ENCODE results near the gene MAVS. TPM values are rescaled to one million over a fixed set of nuclear protein-coding genes. Genes with fewer than 3 reads are reported as not detected.

MAVS gene
- total RNA-seq, 2 experiments from 2014 or later, result 13.6 to 14.7 TPM

DNA sequence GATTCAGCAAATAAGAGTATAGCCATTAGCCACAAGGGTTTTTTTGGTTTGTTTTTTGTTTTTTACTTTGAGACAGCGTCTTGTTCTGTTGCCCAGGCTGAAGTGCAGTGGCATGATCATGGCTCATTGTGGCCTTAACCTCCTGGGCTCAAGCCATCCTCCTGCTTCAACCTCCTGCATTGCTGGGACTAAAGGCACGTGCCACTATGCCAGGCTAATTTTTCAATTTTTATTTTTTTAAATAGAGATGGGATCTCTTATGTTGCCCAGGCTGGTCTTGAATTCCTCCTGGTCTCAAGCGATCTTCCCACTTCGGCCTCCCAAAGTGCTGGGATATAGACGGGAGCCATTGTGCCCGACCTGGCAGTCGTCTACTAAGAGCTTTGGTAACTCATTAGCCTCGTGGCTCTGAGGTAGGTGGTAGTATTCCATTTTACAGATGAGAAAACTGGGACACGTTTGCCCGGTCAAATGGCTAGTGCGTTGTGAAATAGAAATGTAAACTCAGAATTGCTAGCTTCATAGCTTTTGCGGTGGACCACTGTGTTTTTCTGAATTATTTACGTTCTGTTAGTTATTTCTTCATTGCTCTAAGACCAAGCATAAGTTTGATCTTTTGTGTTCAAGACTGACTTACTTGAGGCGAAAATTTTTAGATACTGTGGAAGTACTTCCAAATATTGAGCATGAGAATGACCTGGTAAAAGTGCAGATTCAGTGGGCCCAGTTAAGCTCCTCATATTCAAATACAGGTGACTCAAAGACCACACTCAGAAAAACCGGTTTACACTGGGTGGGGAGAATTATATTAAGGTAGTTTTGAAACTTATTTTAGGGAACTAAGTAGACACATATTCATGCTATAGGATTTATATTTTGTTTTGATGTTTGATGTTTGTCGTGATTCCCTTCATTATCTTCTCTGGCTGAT lies 44.6 kb downstream of the MAVS start:
- Mint-ChIP-seq H3K9me3 (no peaks in the 10 kb centered on the region), H3K4me1 (ENCODE audit: low read depth) (peaks cover 73% of the 10 kb centered on the region), H3K4me3 (peak overlapping the region; percentile 98), H3K27me3 (no peaks in the 10 kb centered on the region), H3K27ac (peak overlapping the region; percentile 94), H3K36me3 (ENCODE audit: low read depth) (peaks cover 54% of the 10 kb centered on the region)
- Histone ChIP-seq H3K4me3 (ENCODE audit: low read length) (peak overlapping the region; percentile 90), H3K36me3 (ENCODE audit: insufficient read depth, low read length) (peaks cover 5% of the 10 kb centered on the region), H3K9me3 (ENCODE audit: control insufficient read depth in 1 of 2, insufficient read depth in 1 of 2, low read length in 2 of 2) (no peaks in the 10 kb centered on the region), H3K4me1 (ENCODE audit: insufficient read depth, low read length) (peaks cover 58% of the 10 kb centered on the region), H3K27ac (ENCODE audit: low read depth in 1 of 2, low read length in 2 of 2) (peak overlapping the region in 1 of 2 donors; percentile 11), H3K27me3 (ENCODE audit: control insufficient read depth in 1 of 2, insufficient read depth in 2 of 2, low read length in 2 of 2) (no peaks in the 10 kb centered on the region)
- ChIA-PET CTCF (interaction anchor here (1.1 to 3.3 kb wide), 4 partner anchors 71 to 194 kb away, joined by 3 to 10 read pairs (median 5); partner anchors contain the start of gene AP5S1), POLR2A (interaction anchor here (0.5 to 1.4 kb wide), 6 partner anchors 7 to 194 kb away, joined by 3 to 5 read pairs (median 3); partner anchors contain the start of gene ADISSP)
- DNase-seq (no peak), ATAC-seq (ENCODE audit: poor library complexity) (no peak)
- TF ChIP-seq, protein P1, sequence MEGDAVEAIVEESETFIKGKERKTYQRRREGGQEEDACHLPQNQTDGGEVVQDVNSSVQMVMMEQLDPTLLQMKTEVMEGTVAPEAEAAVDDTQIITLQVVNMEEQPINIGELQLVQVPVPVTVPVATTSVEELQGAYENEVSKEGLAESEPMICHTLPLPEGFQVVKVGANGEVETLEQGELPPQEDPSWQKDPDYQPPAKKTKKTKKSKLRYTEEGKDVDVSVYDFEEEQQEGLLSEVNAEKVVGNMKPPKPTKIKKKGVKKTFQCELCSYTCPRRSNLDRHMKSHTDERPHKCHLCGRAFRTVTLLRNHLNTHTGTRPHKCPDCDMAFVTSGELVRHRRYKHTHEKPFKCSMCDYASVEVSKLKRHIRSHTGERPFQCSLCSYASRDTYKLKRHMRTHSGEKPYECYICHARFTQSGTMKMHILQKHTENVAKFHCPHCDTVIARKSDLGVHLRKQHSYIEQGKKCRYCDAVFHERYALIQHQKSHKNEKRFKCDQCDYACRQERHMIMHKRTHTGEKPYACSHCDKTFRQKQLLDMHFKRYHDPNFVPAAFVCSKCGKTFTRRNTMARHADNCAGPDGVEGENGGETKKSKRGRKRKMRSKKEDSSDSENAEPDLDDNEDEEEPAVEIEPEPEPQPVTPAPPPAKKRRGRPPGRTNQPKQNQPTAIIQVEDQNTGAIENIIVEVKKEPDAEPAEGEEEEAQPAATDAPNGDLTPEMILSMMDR (IDR thresholded peaks at IDR 0.05), result no peak
- intact Hi-C loops (cut with DNase I, micrococcal nuclease), result loop anchor here (1.0 to 10.0 kb wide), 5 partner anchors 16 to 280 kb away; partner anchors contain the start of gene RNF24 (in 1 of the 2)

DNA sequence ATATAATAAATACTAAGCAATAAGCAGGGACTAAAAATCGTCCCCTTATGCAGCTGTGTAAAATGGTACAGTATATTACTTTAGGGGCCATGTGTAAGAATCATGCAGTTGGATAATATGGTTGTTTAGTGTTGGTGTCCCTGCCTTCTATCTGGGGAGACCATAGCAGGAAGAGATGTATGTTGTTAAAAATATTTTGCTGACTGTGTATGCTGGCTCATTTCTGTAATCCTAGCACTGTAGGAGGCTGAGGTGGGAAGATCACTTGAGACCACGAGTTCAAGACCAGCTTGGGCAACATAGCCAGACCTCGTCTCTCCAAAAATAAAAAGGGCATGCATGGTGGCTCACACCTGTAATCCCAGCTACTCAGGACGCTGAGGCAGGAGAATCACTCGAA lies 48.2 kb downstream of the MAVS start:
- ATAC-seq (ENCODE audit: poor library complexity), result no peak
- Mint-ChIP-seq H3K36me3 (ENCODE audit: low read depth) (peaks cover 41% of the 10 kb centered on the region), H3K4me1 (ENCODE audit: low read depth) (peaks cover 88% of the 10 kb centered on the region), H3K4me3 (peak overlapping the region; percentile 23), H3K9me3 (no peaks in the 10 kb centered on the region), H3K27me3 (no peaks in the 10 kb centered on the region), H3K27ac (peak overlapping the region; percentile 77)
- no peaks in the 10 kb centered on the region for H3K27me3 ChIP-seq (ENCODE audit: control insufficient read depth in 1 of 2, insufficient read depth in 2 of 2, low read length in 2 of 2)
- POLR2A ChIA-PET, result interaction anchor here (0.6 to 1.1 kb wide), 2 partner anchors 25 to 191 kb away, joined by 3 to 4 read pairs; no protein-coding TSS in a partner anchor
- CTCF ChIA-PET, result interaction anchor here (3.3 kb wide), 1 partner anchor 190 kb away, joined by 10 read pairs; no protein-coding TSS in a partner anchor
- H3K4me3 ChIP-seq (ENCODE audit: low read length), result no peak overlapping the region
- H3K4me1 ChIP-seq (ENCODE audit: insufficient read depth, low read length), result peaks cover 75% of the 10 kb centered on the region
- TF ChIP-seq, protein P1 (IDR thresholded peaks at IDR 0.05), result no peak
- intact Hi-C loops (cut with DNase I, micrococcal nuclease), result loop anchor here in 1 of 2 experiments (10.0 kb wide), 1 partner anchor 120 kb away; the partner anchor contains the start of gene RNF24
- peaks cover 5% of the 10 kb centered on the region for H3K36me3 ChIP-seq (ENCODE audit: insufficient read depth, low read length)
- DNase-seq, result no peak
- H3K9me3 ChIP-seq (ENCODE audit: control insufficient read depth in 1 of 2, insufficient read depth in 1 of 2, low read length in 2 of 2), result no peaks in the 10 kb centered on the region
- no peak overlapping the region for H3K27ac ChIP-seq (ENCODE audit: low read depth in 1 of 2, low read length in 2 of 2)

DNA sequence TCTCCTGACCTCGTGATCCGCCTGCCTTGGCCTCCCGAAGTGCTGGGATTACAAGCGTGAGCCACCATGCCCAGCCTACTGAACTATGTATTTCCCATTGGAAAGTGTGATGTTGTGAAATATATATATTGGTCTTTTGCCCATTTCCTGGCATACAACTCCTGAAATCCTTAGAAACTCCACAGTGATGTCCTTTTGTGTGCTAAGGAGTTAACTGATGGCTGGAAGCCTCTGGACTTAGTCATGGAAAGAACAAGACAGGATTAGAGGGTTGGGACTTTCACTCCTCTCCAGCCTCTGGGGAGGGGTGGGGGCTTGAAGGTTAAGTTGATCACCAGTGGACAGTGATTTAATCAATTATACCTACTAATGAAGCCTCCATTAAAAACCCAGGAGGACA lies 49.7 kb downstream of the MAVS start:
- ChIA-PET CTCF (interaction anchor here (1.6 kb wide), 1 partner anchor 10 kb away, joined by 4 read pairs; no protein-coding TSS in a partner anchor), POLR2A (no interaction called here)
- Mint-ChIP-seq H3K27me3 (no peaks in the 10 kb centered on the region), H3K36me3 (ENCODE audit: low read depth) (peaks cover 27% of the 10 kb centered on the region), H3K4me3 (peak overlapping the region; percentile 27), H3K9me3 (no peaks in the 10 kb centered on the region), H3K4me1 (ENCODE audit: low read depth) (peaks cover 87% of the 10 kb centered on the region), H3K27ac (peak overlapping the region; percentile 60)
- Histone ChIP-seq H3K27ac (ENCODE audit: low read depth in 1 of 2, low read length in 2 of 2) (peak overlapping the region in 1 of 2 donors; percentile 4), H3K4me1 (ENCODE audit: insufficient read depth, low read length) (peaks cover 80% of the 10 kb centered on the region), H3K9me3 (ENCODE audit: control insufficient read depth in 1 of 2, insufficient read depth in 1 of 2, low read length in 2 of 2) (no peaks in the 10 kb centered on the region), H3K4me3 (ENCODE audit: low read length) (no peak overlapping the region), H3K27me3 (ENCODE audit: control insufficient read depth in 1 of 2, insufficient read depth in 2 of 2, low read length in 2 of 2) (no peaks in the 10 kb centered on the region), H3K36me3 (ENCODE audit: insufficient read depth, low read length) (peaks cover 5% of the 10 kb centered on the region)
- TF ChIP-seq, protein P1 (IDR thresholded peaks at IDR 0.05), result no peak
- ATAC-seq (ENCODE audit: poor library complexity) (no peak), DNase-seq (no peak)
- intact Hi-C loops (cut with DNase I, micrococcal nuclease), result loop anchor here in 1 of 2 experiments (10.0 kb wide), 1 partner anchor 118 kb away; the partner anchor contains the start of gene RNF24

Data from CD4-positive, alpha-beta T cell (primary cell).